Measurements from ENCODE around the gene BABAM2.
"Not testable (repeated sequence)": the region's sequence is repeated elsewhere in the genome, so short reads cannot be mapped to it uniquely, and the experiment has no call there.

The BABAM2 gene

GRCh38 chr2:27881815-27882583, 8.5 kb upstream of the BABAM2 start:
- not testable (repeated sequence) for DNase-seq

DNA sequence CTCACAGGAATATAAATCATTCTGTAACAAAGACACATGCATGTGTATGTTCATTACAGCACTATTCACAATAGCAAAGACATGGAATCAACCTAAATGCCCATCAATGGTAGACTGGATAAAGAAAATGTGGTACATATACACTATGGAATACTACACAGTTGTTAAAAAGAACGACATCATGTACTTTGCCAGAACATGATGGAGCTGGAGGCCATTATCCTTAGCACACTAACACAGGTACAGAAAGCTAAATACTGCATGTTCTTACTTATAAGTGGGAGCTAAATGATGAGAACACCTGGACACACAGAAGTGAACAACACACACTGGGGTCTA, 8.0 kb upstream of the BABAM2 start:
- not testable (repeated sequence) for DNase-seq

DNA sequence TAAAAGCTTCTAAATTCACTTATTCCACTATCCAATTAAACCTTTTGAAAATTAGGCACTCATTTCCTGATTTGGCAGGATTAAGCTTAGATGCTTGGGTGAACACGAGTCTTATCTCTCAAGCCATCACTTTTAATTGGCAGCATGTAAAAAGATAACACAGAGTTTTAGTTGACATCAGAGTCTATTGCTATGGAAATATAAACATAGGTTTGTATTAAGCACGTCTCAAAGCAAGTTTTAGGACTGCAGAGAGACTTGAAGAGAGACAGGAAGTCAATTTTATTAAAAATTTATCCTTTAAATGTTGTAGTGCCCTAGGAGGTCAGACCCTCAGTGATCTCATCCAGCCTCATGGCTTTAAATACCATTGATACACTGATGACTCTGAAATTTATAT, 5.9 kb upstream of the BABAM2 start:
- no peak for DNase-seq

GRCh38 chr2:27885234-27885633, 5.3 kb upstream of the BABAM2 start:
- DNase-seq: no peak

- no peak for DNase-seq
Measured at GRCh38 chr2:27885661-27886060, 4.9 kb upstream of the BABAM2 start.

DNA sequence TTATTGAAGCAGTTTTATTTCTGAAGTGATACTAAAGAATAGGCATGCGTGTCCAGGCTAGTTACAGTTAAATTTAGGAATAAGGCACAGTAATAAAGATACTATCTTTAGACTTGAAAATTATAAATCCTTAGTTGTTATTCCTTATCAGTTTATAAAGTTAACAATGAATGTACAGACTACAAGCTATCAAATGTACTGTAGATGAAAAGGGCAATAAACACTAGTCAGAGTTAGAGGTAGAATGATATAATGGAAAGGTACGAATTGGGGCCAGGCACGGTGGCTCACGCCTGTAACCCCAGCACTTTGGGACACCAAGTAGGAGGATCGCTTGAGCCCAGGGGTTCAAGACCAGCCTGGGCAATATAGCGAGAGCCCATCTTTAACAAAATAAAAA, 4.2 kb upstream of the BABAM2 start:
- no peak for DNase-seq

GRCh38 chr2:27887111-27887510, 3.4 kb upstream of the BABAM2 start:
- no peak for DNase-seq

- DNase-seq: no peak
Measured at GRCh38 chr2:27887830-27888229, 2.7 kb upstream of the BABAM2 start.

GRCh38 chr2:27888790-27889189, 1.7 kb upstream of the BABAM2 start:
- no peak for DNase-seq

GRCh38 chr2:27889774-27890145, 769 bp upstream of the BABAM2 start:
- no peak for DNase-seq

- peak; percentile 82 for DNase-seq
Measured at GRCh38 chr2:27890924-27891672, 569 bp downstream of the BABAM2 start.

GRCh38 chr2:27891673-27892105, 1.2 kb downstream of the BABAM2 start:
- DNase-seq: no peak

GRCh38 chr2:27893006-27893405, 2.5 kb downstream of the BABAM2 start:
- peak; percentile 69 for DNase-seq

- DNase-seq: no peak
Measured at GRCh38 chr2:27897717-27898116, 7.2 kb downstream of the BABAM2 start.

- DNase-seq: no peak
Measured at GRCh38 chr2:27901234-27901633, 10.7 kb downstream of the BABAM2 start.

- no peak for DNase-seq
Measured at GRCh38 chr2:27902098-27902497, 11.6 kb downstream of the BABAM2 start.

- DNase-seq: no peak
Measured at GRCh38 chr2:27903018-27903417, 12.5 kb downstream of the BABAM2 start.

- DNase-seq: no peak
Measured at GRCh38 chr2:27903649-27904404, 13.3 kb downstream of the BABAM2 start.

- DNase-seq: no peak
Measured at GRCh38 chr2:27904405-27904665, 13.8 kb downstream of the BABAM2 start.

DNA sequence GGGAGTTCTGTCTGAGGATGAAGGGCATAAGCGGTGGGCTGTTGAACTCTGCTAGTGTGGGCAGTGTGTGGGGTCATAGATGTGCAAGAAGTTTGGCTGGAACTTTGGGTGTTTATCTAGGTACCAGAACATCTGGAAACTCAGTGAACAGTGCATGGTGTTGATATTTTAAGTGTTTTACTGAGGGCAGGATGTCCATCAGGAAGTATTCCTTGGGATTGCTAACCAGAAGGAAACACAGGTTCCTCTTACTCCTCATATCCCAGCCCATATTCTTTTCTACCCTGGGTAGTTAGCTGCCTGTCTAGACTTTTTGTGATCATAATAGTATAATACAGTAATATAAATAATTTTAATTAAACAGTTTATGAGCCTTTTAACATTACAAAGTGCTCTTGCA, 15.5 kb downstream of the BABAM2 start:
- no peak for DNase-seq

DNA sequence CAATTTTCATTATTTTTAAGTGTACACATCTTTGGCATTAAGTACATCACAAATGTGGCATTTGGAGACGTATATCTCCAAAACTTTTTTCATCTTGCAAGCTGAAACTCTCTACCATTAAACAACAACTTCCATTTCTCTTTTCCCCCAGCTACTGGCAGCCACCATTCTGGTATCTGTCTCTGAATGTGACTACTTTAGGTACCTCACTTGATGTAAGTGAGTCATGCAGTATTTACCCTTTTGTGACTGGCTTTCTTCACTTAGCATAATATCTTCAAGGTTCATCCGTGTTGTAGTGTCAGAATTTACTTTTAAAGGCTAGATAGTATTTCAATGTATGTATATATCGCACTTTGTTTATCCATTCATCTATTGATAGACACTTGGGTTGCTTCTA, 17.0 kb downstream of the BABAM2 start:
- no peak for DNase-seq

- no peak for DNase-seq
Measured at GRCh38 chr2:27909901-27910300, 19.4 kb downstream of the BABAM2 start.

DNA sequence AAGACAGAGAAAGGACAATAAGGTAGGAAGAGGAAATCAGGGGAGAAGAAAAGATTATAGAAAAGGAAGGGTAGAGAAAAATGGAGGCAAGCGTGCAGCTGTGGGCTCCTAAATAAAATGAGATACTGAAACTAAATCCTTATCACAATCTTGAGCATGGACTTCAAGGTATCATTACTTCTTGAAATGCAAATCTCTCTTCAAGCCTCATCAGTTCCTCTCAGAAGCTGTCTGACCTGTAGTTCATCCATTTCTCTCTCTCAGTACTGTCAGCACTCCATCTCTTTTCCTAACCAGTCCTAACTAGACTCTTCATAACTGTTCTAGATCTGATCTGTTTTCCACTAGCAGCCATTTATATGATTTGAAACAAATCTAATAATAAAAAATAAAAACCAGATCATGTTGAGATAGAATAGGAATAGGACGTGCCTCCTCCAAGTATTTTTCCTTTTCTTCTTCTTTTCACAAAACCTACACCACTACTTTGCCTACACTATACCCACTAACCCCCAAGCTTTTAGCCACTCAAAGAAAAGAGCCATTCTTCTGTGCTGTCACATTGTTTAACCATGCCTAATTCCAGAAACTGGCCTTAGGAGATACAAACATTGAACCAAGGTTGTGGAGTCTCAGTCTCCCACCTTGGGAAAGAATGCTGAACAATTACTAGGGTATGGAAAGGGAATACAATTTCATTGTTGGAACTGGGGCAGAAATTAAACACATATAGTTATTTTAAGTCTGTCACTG, 21.1 kb downstream of the BABAM2 start:
- no peak for DNase-seq

Data from CD4-positive, alpha-beta T cell treated with Interleukin-4 for 4 hours (primary cell).